Measurements from ENCODE around the gene FAIM2. TPM values are rescaled to one million over a fixed set of nuclear protein-coding genes. Genes with fewer than 3 reads are reported as not detected.

Gene FAIM2
- polyA plus RNA-seq, 1 donor from 2014 or later = 5.3 TPM

DNA sequence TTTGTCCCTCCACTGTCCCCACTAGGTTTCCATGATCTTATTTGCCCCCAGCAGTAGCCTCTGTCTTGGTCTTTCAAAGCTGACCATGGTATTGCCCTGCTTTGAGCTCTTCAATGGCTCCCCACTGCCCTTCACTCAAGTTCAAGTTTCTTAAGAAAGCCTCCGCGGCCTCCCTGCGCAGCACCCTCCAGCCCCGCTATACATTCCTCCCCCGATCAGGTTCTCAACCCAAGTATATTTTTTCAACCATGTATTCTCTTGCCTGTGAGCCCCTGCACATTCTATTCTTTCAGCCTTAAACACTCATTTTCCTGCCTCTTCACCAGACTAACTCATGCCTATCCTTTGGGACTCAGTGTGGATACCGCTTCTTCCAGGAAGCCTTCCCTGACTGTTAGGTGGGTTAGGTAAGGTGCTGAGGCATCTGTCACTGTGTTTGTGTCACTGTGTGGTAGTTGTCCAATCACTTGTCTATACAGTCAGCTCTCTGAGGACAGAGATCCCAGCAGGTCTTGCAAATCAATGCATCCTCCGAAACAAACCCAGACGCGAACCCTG lies 4.3 kb downstream of the FAIM2 start:
- Histone ChIP-seq H3K27ac (ENCODE audit: low read length) (no peak overlapping the region), H3K4me3 (ENCODE audit: low read length) (no peak overlapping the region)

GRCh38 chr12:49897276-49897675 lies 6.4 kb downstream of the FAIM2 start:
- H3K9me2 ChIP-seq (ENCODE audit: insufficient read depth, low read length) = no peaks in the 10 kb centered on the region
- no peak overlapping the region for H2AFZ ChIP-seq (ENCODE audit: low read depth, low read length)
- no peaks in the 10 kb centered on the region for H3K27me3 ChIP-seq (ENCODE audit: insufficient read depth, low read depth, low read length)
- H3K9me3 ChIP-seq (ENCODE audit: low read length) = no peaks in the 10 kb centered on the region
- H3F3A ChIP-seq (ENCODE audit: insufficient read depth, low read length, poor library complexity, severe bottlenecking) = no peaks in the 10 kb centered on the region
- no peak overlapping the region for H3K4me2 ChIP-seq (ENCODE audit: low read length)
- H3K79me2 ChIP-seq (replicated peaks; ENCODE audit: insufficient read depth, low read length) = no peaks in the 10 kb centered on the region
- no peak overlapping the region for H3K27ac ChIP-seq (ENCODE audit: low read length)
- no peak overlapping the region for H3K9ac ChIP-seq (ENCODE audit: low read length)
- no peaks in the 10 kb centered on the region for H3K36me3 ChIP-seq (ENCODE audit: insufficient read depth, low read length)
- TF ChIP-seq EZH2 (IDR thresholded peaks at IDR 0.05; ENCODE audit: borderline replicate concordance, insufficient read depth, low read length, poor library complexity, severe bottlenecking) (no peak), POLR2AphosphoS5 (IDR thresholded peaks at IDR 0.05) (no peak), MXI1 (conservative IDR thresholded peaks at IDR 0.05; ENCODE audit: poor library complexity, severe bottlenecking) (no peak), SMC3 (conservative IDR thresholded peaks at IDR 0.05; ENCODE audit: poor library complexity) (no peak), REST (IDR thresholded peaks at IDR 0.05; ENCODE audit: borderline replicate concordance) (no peak), TAF1 (IDR thresholded peaks at IDR 0.05; ENCODE audit: low read depth) (no peak), EP300 (conservative IDR thresholded peaks at IDR 0.05; ENCODE audit: poor library complexity, severe bottlenecking) (no peak), RAD21 (conservative IDR thresholded peaks at IDR 0.05) (no peak)
- TF ChIP-seq, protein P1, sequence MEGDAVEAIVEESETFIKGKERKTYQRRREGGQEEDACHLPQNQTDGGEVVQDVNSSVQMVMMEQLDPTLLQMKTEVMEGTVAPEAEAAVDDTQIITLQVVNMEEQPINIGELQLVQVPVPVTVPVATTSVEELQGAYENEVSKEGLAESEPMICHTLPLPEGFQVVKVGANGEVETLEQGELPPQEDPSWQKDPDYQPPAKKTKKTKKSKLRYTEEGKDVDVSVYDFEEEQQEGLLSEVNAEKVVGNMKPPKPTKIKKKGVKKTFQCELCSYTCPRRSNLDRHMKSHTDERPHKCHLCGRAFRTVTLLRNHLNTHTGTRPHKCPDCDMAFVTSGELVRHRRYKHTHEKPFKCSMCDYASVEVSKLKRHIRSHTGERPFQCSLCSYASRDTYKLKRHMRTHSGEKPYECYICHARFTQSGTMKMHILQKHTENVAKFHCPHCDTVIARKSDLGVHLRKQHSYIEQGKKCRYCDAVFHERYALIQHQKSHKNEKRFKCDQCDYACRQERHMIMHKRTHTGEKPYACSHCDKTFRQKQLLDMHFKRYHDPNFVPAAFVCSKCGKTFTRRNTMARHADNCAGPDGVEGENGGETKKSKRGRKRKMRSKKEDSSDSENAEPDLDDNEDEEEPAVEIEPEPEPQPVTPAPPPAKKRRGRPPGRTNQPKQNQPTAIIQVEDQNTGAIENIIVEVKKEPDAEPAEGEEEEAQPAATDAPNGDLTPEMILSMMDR (IDR thresholded peaks at IDR 0.05; ENCODE audit: poor library complexity, severe bottlenecking) = no peak
- no peaks in the 10 kb centered on the region for H4K20me1 ChIP-seq (ENCODE audit: insufficient read depth)
- no peak overlapping the region for H3K4me3 ChIP-seq (ENCODE audit: low read length)

More for the DNA sequence above, 4.3 kb downstream of the FAIM2 start:
- TF ChIP-seq MXI1 (conservative IDR thresholded peaks at IDR 0.05; ENCODE audit: poor library complexity, severe bottlenecking) = no peak
- no peak for TF ChIP-seq EP300 (conservative IDR thresholded peaks at IDR 0.05; ENCODE audit: poor library complexity, severe bottlenecking)
- no peak for TF ChIP-seq POLR2AphosphoS5 (IDR thresholded peaks at IDR 0.05)
- TF ChIP-seq REST (IDR thresholded peaks at IDR 0.05; ENCODE audit: borderline replicate concordance) = no peak
- no peak for TF ChIP-seq TAF1 (IDR thresholded peaks at IDR 0.05; ENCODE audit: low read depth)
- TF ChIP-seq EZH2 (IDR thresholded peaks at IDR 0.05; ENCODE audit: borderline replicate concordance, insufficient read depth, low read length, poor library complexity, severe bottlenecking) = no peak
- no peak overlapping the region for H3K4me2 ChIP-seq (ENCODE audit: low read length)
- no peaks in the 10 kb centered on the region for H3K9me2 ChIP-seq (ENCODE audit: insufficient read depth, low read length)
- H3K79me2 ChIP-seq (replicated peaks; ENCODE audit: insufficient read depth, low read length) = no peaks in the 10 kb centered on the region
- no peaks in the 10 kb centered on the region for H3K27me3 ChIP-seq (ENCODE audit: insufficient read depth, low read depth, low read length)
- no peaks in the 10 kb centered on the region for H3K9me3 ChIP-seq (ENCODE audit: low read length)
- no peaks in the 10 kb centered on the region for H4K20me1 ChIP-seq (ENCODE audit: insufficient read depth)
- no peaks in the 10 kb centered on the region for H3F3A ChIP-seq (ENCODE audit: insufficient read depth, low read length, poor library complexity, severe bottlenecking)
- H3K9ac ChIP-seq (ENCODE audit: low read length) = no peak overlapping the region
- no peak overlapping the region for H2AFZ ChIP-seq (ENCODE audit: low read depth, low read length)
- H3K36me3 ChIP-seq (ENCODE audit: insufficient read depth, low read length) = no peaks in the 10 kb centered on the region

Data from neural cell (in vitro differentiated cells).